ENCODE results near the gene KRTAP9-6.

DNA sequence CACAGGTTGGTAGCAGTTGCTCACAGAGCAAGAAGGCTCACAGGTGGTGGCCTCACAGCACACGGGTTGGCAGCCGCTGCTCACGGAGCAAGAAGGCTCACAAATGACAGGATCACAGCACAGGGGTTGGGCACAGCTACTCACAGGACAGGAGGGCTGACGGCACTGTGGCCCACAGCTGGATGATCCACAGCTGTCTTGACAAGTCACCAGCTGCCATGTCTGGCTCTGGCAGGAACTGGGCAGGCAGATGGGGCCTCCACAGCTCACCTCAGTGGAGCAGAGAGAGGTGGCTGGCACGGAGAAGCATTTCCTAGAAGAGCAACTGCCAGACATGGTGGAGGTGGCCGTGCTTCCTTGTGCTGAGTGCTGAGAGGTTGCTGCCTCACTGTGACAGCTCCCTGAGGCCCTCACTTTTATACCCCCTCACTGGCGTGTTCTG is 43.8 kb downstream of the KRTAP9-6 start, which contains the start of gene KRTAP16-1:
- TF ChIP-seq EP300 (IDR thresholded peaks at IDR 0.05; ENCODE audit: borderline replicate concordance in 1 of 2, low read depth in 1 of 2, low read length in 1 of 2) (no peak), POLR2AphosphoS5 (IDR thresholded peaks at IDR 0.05; ENCODE audit: low read depth, low read length) (no peak), RFX5 (IDR thresholded peaks at IDR 0.05; ENCODE audit: low read length) (no peak), TCF12 (IDR thresholded peaks at IDR 0.05) (no peak), CHD2 (IDR thresholded peaks at IDR 0.05; ENCODE audit: low read length, partially characterized antibody) (no peak), TAF1 (IDR thresholded peaks at IDR 0.05; ENCODE audit: borderline replicate concordance, low read depth, low read length) (no peak), YY1 (IDR thresholded peaks at IDR 0.05; ENCODE audit: low read depth) (no peak), NRF1 (IDR thresholded peaks at IDR 0.05; ENCODE audit: low read depth, low read length) (no peak), SMC3 (IDR thresholded peaks at IDR 0.05; ENCODE audit: low read depth, low read length) (no peak)
- TF ChIP-seq, protein P1, sequence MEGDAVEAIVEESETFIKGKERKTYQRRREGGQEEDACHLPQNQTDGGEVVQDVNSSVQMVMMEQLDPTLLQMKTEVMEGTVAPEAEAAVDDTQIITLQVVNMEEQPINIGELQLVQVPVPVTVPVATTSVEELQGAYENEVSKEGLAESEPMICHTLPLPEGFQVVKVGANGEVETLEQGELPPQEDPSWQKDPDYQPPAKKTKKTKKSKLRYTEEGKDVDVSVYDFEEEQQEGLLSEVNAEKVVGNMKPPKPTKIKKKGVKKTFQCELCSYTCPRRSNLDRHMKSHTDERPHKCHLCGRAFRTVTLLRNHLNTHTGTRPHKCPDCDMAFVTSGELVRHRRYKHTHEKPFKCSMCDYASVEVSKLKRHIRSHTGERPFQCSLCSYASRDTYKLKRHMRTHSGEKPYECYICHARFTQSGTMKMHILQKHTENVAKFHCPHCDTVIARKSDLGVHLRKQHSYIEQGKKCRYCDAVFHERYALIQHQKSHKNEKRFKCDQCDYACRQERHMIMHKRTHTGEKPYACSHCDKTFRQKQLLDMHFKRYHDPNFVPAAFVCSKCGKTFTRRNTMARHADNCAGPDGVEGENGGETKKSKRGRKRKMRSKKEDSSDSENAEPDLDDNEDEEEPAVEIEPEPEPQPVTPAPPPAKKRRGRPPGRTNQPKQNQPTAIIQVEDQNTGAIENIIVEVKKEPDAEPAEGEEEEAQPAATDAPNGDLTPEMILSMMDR (IDR thresholded peaks at IDR 0.05): no peak
- TF ChIP-seq, protein P2, sequence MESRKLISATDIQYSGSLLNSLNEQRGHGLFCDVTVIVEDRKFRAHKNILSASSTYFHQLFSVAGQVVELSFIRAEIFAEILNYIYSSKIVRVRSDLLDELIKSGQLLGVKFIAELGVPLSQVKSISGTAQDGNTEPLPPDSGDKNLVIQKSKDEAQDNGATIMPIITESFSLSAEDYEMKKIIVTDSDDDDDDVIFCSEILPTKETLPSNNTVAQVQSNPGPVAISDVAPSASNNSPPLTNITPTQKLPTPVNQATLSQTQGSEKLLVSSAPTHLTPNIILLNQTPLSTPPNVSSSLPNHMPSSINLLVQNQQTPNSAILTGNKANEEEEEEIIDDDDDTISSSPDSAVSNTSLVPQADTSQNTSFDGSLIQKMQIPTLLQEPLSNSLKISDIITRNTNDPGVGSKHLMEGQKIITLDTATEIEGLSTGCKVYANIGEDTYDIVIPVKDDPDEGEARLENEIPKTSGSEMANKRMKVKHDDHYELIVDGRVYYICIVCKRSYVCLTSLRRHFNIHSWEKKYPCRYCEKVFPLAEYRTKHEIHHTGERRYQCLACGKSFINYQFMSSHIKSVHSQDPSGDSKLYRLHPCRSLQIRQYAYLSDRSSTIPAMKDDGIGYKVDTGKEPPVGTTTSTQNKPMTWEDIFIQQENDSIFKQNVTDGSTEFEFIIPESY (IDR thresholded peaks at IDR 0.05; ENCODE audit: borderline replicate concordance, low read depth): no peak
- TF ChIP-seq, protein P3, sequence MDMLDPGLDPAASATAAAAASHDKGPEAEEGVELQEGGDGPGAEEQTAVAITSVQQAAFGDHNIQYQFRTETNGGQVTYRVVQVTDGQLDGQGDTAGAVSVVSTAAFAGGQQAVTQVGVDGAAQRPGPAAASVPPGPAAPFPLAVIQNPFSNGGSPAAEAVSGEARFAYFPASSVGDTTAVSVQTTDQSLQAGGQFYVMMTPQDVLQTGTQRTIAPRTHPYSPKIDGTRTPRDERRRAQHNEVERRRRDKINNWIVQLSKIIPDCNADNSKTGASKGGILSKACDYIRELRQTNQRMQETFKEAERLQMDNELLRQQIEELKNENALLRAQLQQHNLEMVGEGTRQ (IDR thresholded peaks at IDR 0.05; ENCODE audit: borderline replicate concordance, low read depth, low read length): no peak
- TF ChIP-seq, protein P4, sequence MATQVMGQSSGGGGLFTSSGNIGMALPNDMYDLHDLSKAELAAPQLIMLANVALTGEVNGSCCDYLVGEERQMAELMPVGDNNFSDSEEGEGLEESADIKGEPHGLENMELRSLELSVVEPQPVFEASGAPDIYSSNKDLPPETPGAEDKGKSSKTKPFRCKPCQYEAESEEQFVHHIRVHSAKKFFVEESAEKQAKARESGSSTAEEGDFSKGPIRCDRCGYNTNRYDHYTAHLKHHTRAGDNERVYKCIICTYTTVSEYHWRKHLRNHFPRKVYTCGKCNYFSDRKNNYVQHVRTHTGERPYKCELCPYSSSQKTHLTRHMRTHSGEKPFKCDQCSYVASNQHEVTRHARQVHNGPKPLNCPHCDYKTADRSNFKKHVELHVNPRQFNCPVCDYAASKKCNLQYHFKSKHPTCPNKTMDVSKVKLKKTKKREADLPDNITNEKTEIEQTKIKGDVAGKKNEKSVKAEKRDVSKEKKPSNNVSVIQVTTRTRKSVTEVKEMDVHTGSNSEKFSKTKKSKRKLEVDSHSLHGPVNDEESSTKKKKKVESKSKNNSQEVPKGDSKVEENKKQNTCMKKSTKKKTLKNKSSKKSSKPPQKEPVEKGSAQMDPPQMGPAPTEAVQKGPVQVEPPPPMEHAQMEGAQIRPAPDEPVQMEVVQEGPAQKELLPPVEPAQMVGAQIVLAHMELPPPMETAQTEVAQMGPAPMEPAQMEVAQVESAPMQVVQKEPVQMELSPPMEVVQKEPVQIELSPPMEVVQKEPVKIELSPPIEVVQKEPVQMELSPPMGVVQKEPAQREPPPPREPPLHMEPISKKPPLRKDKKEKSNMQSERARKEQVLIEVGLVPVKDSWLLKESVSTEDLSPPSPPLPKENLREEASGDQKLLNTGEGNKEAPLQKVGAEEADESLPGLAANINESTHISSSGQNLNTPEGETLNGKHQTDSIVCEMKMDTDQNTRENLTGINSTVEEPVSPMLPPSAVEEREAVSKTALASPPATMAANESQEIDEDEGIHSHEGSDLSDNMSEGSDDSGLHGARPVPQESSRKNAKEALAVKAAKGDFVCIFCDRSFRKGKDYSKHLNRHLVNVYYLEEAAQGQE (IDR thresholded peaks at IDR 0.05; ENCODE audit: low read depth, low read length): no peak
- TF ChIP-seq, protein P5, sequence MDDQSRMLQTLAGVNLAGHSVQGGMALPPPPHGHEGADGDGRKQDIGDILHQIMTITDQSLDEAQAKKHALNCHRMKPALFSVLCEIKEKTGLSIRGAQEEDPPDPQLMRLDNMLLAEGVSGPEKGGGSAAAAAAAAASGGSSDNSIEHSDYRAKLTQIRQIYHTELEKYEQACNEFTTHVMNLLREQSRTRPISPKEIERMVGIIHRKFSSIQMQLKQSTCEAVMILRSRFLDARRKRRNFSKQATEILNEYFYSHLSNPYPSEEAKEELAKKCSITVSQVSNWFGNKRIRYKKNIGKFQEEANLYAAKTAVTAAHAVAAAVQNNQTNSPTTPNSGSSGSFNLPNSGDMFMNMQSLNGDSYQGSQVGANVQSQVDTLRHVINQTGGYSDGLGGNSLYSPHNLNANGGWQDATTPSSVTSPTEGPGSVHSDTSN (IDR thresholded peaks at IDR 0.05): no peak

Data from SK-N-SH (cell line).